ENCODE results near the gene MUTYH. TPM values are rescaled to one million over a fixed set of nuclear protein-coding genes. Genes with fewer than 3 reads are reported as not detected.

Gene MUTYH
- total and polyA plus RNA-seq, 9 of the 15 experiments (the other 6 are each of a cell fraction or from before 2014, with no cell fraction given), result 3.4 to 53.5 (median 29.0) TPM

- TF ChIP-seq CEBPG (CRISPR knock-in tag; IDR thresholded peaks at IDR 0.05) (no peak), CEBPG (tag; conservative IDR thresholded peaks at IDR 0.05 in 1 of 2, IDR thresholded peaks at IDR 0.05 in 1 of 2) (no peak), STAT5A (IDR thresholded peaks at IDR 0.05; ENCODE audit: borderline replicate concordance, low read length) (no peak), ZNF586 (CRISPR knock-in tag; conservative IDR thresholded peaks at IDR 0.05) (no peak), ZNF561 (CRISPR knock-in tag; conservative IDR thresholded peaks at IDR 0.05) (no peak), TCF7 (IDR thresholded peaks at IDR 0.05; ENCODE audit: borderline replicate concordance) (no peak), ZNF778 (CRISPR knock-in tag; IDR thresholded peaks at IDR 0.05) (no peak), HNRNPK (IDR thresholded peaks at IDR 0.05; ENCODE audit: low read depth, low read length, poor library complexity, severe bottlenecking) (no peak), KDM1A (IDR thresholded peaks at IDR 0.05) (peak in 1 of 2 experiments; percentile 45; a peak in 1 of 4 replicates)
These were observed 41.0 kb upstream of the MUTYH start (continued) for GRCh38 chr1:45381243-45381642.

GRCh38 chr1:45380730-45381129 is 40.5 kb upstream of the MUTYH start:
- DNase-seq (ENCODE audit: extremely low read depth in 1 of 4, low spot score in 3 of 4), result no peak
- H3K9me3 ChIP-seq (replicated peaks; ENCODE audit: control insufficient read depth, insufficient read depth, low read depth, low read length), result no peaks in the 10 kb centered on the region
- no peaks in the 10 kb centered on the region for H3K9me1 ChIP-seq (ENCODE audit: control insufficient read depth, insufficient read depth, low read length)
- no peak for TF ChIP-seq PRPF4 (IDR thresholded peaks at IDR 0.05; ENCODE audit: insufficient read depth, low read depth, low read length, poor library complexity, severe bottlenecking)
- no peak for TF ChIP-seq ZBTB1 (CRISPR knock-in tag; IDR thresholded peaks at IDR 0.05; ENCODE audit: borderline replicate concordance, low read depth)
- no peak for TF ChIP-seq ZNF444 (CRISPR knock-in tag; IDR thresholded peaks at IDR 0.05)
- no peak for TF ChIP-seq ZNF3 (CRISPR knock-in tag; IDR thresholded peaks at IDR 0.05)
- ChIA-PET CTCF (ENCODE audit: low intra/inter-chr PET ratio) (no interaction called here), POLR2A (no interaction called here)
- no peak overlapping the region for H3K9ac ChIP-seq (ENCODE audit: insufficient read depth in 1 of 2, low read depth in 2 of 2, low read length in 2 of 2)
- WGBS (ENCODE audit: insufficient coverage, low coverage, missing lambda C conversion rate), result 6% methylated on average over 1 of the region's 1 CpG
- H3K4me3 ChIP-seq, result no peak overlapping the region
- no peak overlapping the region for H3K27ac ChIP-seq (ENCODE audit: extremely low read depth, low read depth, low read length)
- no peak overlapping the region for H2AFZ ChIP-seq (ENCODE audit: low read depth, low read length)
- no TSS peak for BruUV-seq (replicated peaks)
- H3K79me2 ChIP-seq (ENCODE audit: control insufficient read depth, insufficient read depth, low read length), result no peaks in the 10 kb centered on the region
- in situ Hi-C loops (cut with MboI) (no loop called here), intact Hi-C loops (cut with micrococcal nuclease) (no loop called here)
- no peaks in the 10 kb centered on the region for H4K20me1 ChIP-seq (replicated peaks; ENCODE audit: control insufficient read depth, insufficient read depth, low read length)
- ATAC-seq, result no peak
- H3K27me3 ChIP-seq (ENCODE audit: control insufficient read depth in 2 of 2, insufficient read depth in 2 of 2, low read length in 2 of 2), result no peaks in the 10 kb centered on the region; a peak in 1 of 5 replicates
- H3K4me1 ChIP-seq (replicated peaks in 1 of 2; ENCODE audit: control insufficient read depth in 2 of 2, insufficient read depth in 2 of 2, low read length in 2 of 2), result no peaks in the 10 kb centered on the region
- FAIRE-seq, result no peak
- H3K4me2 ChIP-seq (ENCODE audit: insufficient read depth, low read length), result no peak overlapping the region
- H3K36me3 ChIP-seq (ENCODE audit: control insufficient read depth, insufficient read depth, low read length), result no peaks in the 10 kb centered on the region

Data from K562 (cell line).